Thymus (tissue), 11 donors: Measurements from ENCODE around the gene DCLK2. TPM values are rescaled to one million over a fixed set of nuclear protein-coding genes. Genes with fewer than 3 reads are reported as not detected.

Source experiments
- DNase-seq, 9 donors: peaks; one replicate each; pipeline ENCODE4 v3.0.0-alpha.2; 2013; ENCODE audit warnings: low spot score in 9 of 9, low read depth in 6 of 9, missing footprints in 1 of 9
- H3K27ac ChIP-seq, 2 donors: one replicate each; pipeline ENCODE4 v1.5.1; 2013; ENCODE audit warnings: control low read depth in 1 of 2, low read depth in 1 of 2, low read length in 1 of 2, mild to moderate bottlenecking in 1 of 2, moderate library complexity in 1 of 2
- H3K27me3 ChIP-seq, 2 donors: one replicate each; pipeline ENCODE4 v1.5.1; 2013; ENCODE audit warnings: low read length in 1 of 2; ENCODE audit not compliant: control insufficient read depth in 2 of 2, insufficient read depth in 1 of 2
- H3K36me3 ChIP-seq, 2 donors: one replicate each; pipeline ENCODE4 v1.5.1; 2013; ENCODE audit warnings: low read length in 1 of 2, mild to moderate bottlenecking in 1 of 2, moderate library complexity in 1 of 2; ENCODE audit not compliant: control insufficient read depth in 2 of 2, insufficient read depth in 2 of 2
- H3K4me1 ChIP-seq, 2 donors: one replicate each; pipeline ENCODE4 v1.5.1; 2013; ENCODE audit warnings: low read length in 2 of 2; ENCODE audit not compliant: control insufficient read depth in 2 of 2, insufficient read depth in 2 of 2
- H3K4me3 ChIP-seq, 2 donors: one replicate each; pipeline ENCODE4 v1.5.1; 2013; ENCODE audit warnings: low read length in 2 of 2, control low read depth in 1 of 2, mild to moderate bottlenecking in 1 of 2
- H3K9me3 ChIP-seq, 2 donors: one replicate each; pipeline ENCODE4 v1.5.1; 2013; ENCODE audit warnings: low read length in 1 of 2, mild to moderate bottlenecking in 1 of 2; ENCODE audit not compliant: control insufficient read depth in 2 of 2, insufficient read depth in 1 of 2
- WGBS: extraction: QIAGEN DNeasy Blood & Tissue Kit; methylation state at CpG from one replicate; pipeline ENCODE4 v1.1.7; 2013; 5-methylcytosine and 5-hydroxymethylcytosine counted together
- polyA plus RNA-seq: library from polyadenylated mRNA; stranded (reverse); fragments of 200-250 nt; gene quantifications from one replicate; pipeline ENCODE4 v1.2.3, GENCODE V29; 2013
- total RNA-seq: library from RNA; stranded (reverse); fragments of 120-200 nt; gene quantifications from one replicate; pipeline ENCODE4 v1.2.4, GENCODE V29; 2013
- donor health status: healthy.

DCLK2 gene
- total and polyA plus RNA-seq, 2 donors, result 0.78 to 1.1 TPM

GRCh38 chr4:150236626-150237025 is 158.4 kb downstream of the DCLK2 start:
- H3K9me3 ChIP-seq, result no peaks in the 10 kb centered on the region
- H3K4me1 ChIP-seq, result no peaks in the 10 kb centered on the region
- no peak for DNase-seq
- H3K4me3 ChIP-seq, result no peak overlapping the region
- no peaks in the 10 kb centered on the region for H3K27me3 ChIP-seq
- no peaks in the 10 kb centered on the region for H3K36me3 ChIP-seq
- H3K27ac ChIP-seq, result no peak overlapping the region

GRCh38 chr4:150237110-150237872 is 159.0 kb downstream of the DCLK2 start:
- WGBS, result 96% methylated on average over 6 of the region's 6 CpGs
- Histone ChIP-seq H3K9me3 (no peaks in the 10 kb centered on the region), H3K4me3 (no peak overlapping the region), H3K4me1 (no peaks in the 10 kb centered on the region), H3K27me3 (no peaks in the 10 kb centered on the region), H3K36me3 (no peaks in the 10 kb centered on the region), H3K27ac (no peak overlapping the region)
- no peak for DNase-seq

GRCh38 chr4:150238591-150238990 is 160.3 kb downstream of the DCLK2 start:
- 100% methylated on average over 1 of the region's 1 CpG for WGBS
- no peak for DNase-seq
- Histone ChIP-seq H3K4me3 (no peak overlapping the region), H3K36me3 (no peaks in the 10 kb centered on the region), H3K9me3 (no peaks in the 10 kb centered on the region), H3K4me1 (no peaks in the 10 kb centered on the region), H3K27me3 (no peaks in the 10 kb centered on the region), H3K27ac (no peak overlapping the region)

- H3K9me3 ChIP-seq, result no peaks in the 10 kb centered on the region
- no peak for DNase-seq
- H3K4me1 ChIP-seq, result no peaks in the 10 kb centered on the region
- H3K27ac ChIP-seq, result no peak overlapping the region
- no peaks in the 10 kb centered on the region for H3K36me3 ChIP-seq
- H3K4me3 ChIP-seq, result no peak overlapping the region
- H3K27me3 ChIP-seq, result no peaks in the 10 kb centered on the region
These were observed 161.8 kb downstream of the DCLK2 start for GRCh38 chr4:150240011-150240410.

- H3K27ac ChIP-seq, result no peak overlapping the region
- DNase-seq, result peak in 5 of 9 donors; percentile 5 to 29 (median 13)
- no peaks in the 10 kb centered on the region for H3K4me1 ChIP-seq
- no peaks in the 10 kb centered on the region for H3K27me3 ChIP-seq
- 67% methylated on average over 6 of the region's 6 CpGs for WGBS
- H3K9me3 ChIP-seq, result no peaks in the 10 kb centered on the region
- H3K4me3 ChIP-seq, result no peak overlapping the region
- H3K36me3 ChIP-seq, result no peaks in the 10 kb centered on the region
These were observed 164.7 kb downstream of the DCLK2 start for GRCh38 chr4:150242820-150243458.

- 94% methylated on average over 2 of the region's 2 CpGs for WGBS
- Histone ChIP-seq H3K9me3 (no peaks in the 10 kb centered on the region), H3K27ac (no peak overlapping the region), H3K36me3 (no peaks in the 10 kb centered on the region), H3K27me3 (no peaks in the 10 kb centered on the region), H3K4me3 (no peak overlapping the region), H3K4me1 (no peaks in the 10 kb centered on the region)
- no peak for DNase-seq
These were observed 165.7 kb downstream of the DCLK2 start for GRCh38 chr4:150243932-150244331.

- no peak overlapping the region for H3K27ac ChIP-seq
- no peak overlapping the region for H3K4me3 ChIP-seq
- H3K27me3 ChIP-seq, result no peaks in the 10 kb centered on the region
- no peaks in the 10 kb centered on the region for H3K36me3 ChIP-seq
- no peak for DNase-seq
- H3K9me3 ChIP-seq, result no peaks in the 10 kb centered on the region
- no peaks in the 10 kb centered on the region for H3K4me1 ChIP-seq
- 62% methylated on average over 3 of the region's 3 CpGs for WGBS
These were observed 166.4 kb downstream of the DCLK2 start for GRCh38 chr4:150244600-150244999.

GRCh38 chr4:150247184-150247583 is 168.9 kb downstream of the DCLK2 start:
- H3K27ac ChIP-seq, result no peak overlapping the region
- WGBS, result 97% methylated on average over 7 of the region's 7 CpGs
- H3K27me3 ChIP-seq, result no peaks in the 10 kb centered on the region
- H3K36me3 ChIP-seq, result no peaks in the 10 kb centered on the region
- no peaks in the 10 kb centered on the region for H3K9me3 ChIP-seq
- no peak for DNase-seq
- H3K4me3 ChIP-seq, result no peak overlapping the region
- no peaks in the 10 kb centered on the region for H3K4me1 ChIP-seq

- WGBS, result 97% methylated on average over 4 of the region's 4 CpGs
- no peaks in the 10 kb centered on the region for H3K4me1 ChIP-seq
- H3K36me3 ChIP-seq, result no peaks in the 10 kb centered on the region
These were observed 169.9 kb downstream of the DCLK2 start for GRCh38 chr4:150248181-150248580.

More at GRCh38 chr4:150248181-150248580, 169.9 kb downstream of the DCLK2 start:
- no peaks in the 10 kb centered on the region for H3K9me3 ChIP-seq
- no peak for DNase-seq
- H3K4me3 ChIP-seq, result no peak overlapping the region
- no peak overlapping the region for H3K27ac ChIP-seq
- no peaks in the 10 kb centered on the region for H3K27me3 ChIP-seq
